Astrocyte (in vitro differentiated cells and primary cell): ENCODE measurements around the gene TEAD1.

Experiments
- CTCF ChIP-seq: IDR thresholded peaks from 2 replicates; pipeline ENCODE4 v1.5.1; 2011; ENCODE audit warnings: low read depth, mild to moderate bottlenecking, inconsistent platforms, low read length, moderate library complexity; ENCODE audit not compliant: insufficient read depth
- EZH2 ChIP-seq: IDR thresholded peaks from 2 replicates; pipeline ENCODE4 v1.6.1; 2012; ENCODE audit warnings: mild to moderate bottlenecking, low read length, inconsistent platforms; ENCODE audit not compliant: insufficient read depth

- TF ChIP-seq EZH2 (no peak), CTCF (no peak)
These were observed 6.6 kb upstream of the TEAD1 start for GRCh38 chr11:12667646-12668045.
